GM18873 (cell line): ENCODE measurements around the gene SUN3.

Source experiments
- ATAC-seq: cut with Tn5 transposase; IDR thresholded peaks from one replicate; pipeline ENCODE4 v1.9.1; 2021; ENCODE audit warnings: mild to moderate bottlenecking, moderate library complexity, moderate number of reproducible peaks; ENCODE audit not compliant: unreplicated experiment, low FRiP score

The SUN3 gene

DNA sequence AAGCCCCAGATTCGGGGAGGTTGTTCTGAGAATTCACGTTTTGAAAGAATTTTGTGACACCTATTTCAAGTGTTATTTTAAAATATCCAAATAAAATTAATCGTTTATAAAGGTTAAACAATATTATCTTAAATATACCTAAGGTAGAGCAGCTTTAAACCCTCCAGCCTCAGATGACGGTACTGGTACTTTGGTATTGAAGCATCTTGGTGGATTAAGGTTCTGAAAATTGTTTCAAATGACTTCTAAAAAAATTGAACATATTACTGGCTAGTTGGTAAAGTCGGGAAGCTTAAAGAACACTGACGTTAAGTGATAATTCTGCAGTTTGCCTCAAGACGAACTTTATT, 49.1 kb downstream of the SUN3 start:
- no peak for ATAC-seq

DNA sequence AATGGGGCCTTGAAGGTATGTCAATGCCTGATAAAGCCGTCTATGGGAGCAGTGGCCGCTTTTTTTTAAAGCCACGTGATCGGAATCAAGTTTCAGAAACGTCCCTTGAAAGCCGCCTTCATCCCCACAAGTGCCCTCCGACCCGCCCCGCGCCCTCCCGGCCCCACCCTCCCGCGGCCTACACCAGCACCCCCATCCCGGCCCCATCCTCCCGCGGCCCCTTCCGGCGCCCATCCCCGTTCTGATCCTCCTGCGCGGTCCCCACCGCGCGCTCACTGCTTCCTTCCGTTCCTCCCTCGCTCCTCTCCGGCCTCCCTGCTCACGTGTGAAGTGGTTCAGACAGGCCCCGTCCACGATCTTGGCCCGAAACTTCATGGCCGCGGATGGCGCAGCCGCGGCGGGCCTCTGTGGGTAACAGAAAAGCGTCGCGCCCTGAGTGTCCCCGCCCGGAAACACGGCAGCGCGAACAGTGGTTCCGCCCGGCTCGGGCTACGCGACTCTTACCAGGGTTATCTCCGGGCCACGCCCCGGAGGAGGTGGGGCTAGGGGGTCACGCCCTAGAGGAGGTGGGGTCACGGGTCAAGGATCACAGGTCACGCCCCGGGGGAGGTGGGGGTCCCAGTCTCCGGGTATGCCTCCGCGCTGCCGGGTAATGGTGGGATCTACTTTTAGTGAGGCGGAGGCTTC, 49.6 kb downstream of the SUN3 start, which contains the start of gene HUS1:
Gene HUS1, minus strand, starts transcription at position 471 of the 687 bp plus-strand sequence. Its CDS starts 96 bp downstream, at position 375.
- ATAC-seq: peak; percentile 97

DNA sequence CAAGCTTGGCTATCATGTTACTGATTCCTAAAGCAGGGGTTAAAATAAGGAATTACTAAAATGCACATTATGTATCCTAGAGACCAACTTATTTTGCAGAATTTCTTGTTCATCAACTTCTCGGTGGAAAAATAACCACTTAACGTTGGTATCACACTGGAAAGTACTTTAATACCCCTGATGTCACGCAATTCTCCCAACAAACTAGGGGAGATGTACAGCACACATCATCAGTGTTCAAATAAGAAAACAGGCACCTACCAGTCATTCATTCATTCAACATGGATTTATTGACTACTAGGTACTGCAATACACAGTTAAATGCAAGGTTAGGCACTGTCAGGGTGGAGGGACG, 50.1 kb downstream of the SUN3 start:
- ATAC-seq: no peak

DNA sequence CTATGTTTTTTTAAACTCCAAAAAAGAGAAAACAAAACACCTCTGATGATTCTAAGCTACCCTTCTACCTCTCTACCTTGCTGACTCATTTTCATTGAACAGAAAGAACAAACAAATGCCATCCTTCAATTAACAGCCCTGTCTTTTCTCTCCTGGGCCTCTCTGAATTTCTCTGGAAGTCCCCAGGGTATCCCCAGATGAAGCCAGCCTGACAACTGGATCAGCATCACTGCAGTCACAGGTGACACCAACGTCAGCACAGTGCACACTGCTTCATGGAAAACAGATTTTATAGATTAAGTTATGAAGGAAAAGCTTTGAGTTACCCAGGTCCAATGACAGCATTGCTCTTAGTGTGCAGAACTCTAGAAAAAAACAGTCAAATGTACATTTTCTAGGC, 55.2 kb downstream of the SUN3 start:
- no peak for ATAC-seq

DNA sequence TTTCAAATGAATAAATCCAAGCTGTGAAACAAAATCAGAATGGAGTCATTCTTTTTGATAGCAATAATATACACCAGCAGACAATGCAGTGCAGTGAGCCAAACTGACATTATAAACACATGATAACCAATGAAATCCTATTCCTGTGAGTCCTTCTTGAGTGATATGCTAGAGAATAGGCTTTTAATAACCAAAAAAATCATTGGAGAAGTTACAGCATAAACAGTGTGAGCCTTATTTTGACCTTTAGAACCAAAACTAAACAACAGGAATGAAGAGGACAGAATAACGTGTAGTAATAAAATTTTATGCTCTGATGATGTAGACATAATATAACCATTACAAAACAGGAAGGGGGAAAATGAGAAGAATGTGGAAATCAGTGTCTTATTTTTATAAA, 58.1 kb downstream of the SUN3 start:
- no peak for ATAC-seq

DNA sequence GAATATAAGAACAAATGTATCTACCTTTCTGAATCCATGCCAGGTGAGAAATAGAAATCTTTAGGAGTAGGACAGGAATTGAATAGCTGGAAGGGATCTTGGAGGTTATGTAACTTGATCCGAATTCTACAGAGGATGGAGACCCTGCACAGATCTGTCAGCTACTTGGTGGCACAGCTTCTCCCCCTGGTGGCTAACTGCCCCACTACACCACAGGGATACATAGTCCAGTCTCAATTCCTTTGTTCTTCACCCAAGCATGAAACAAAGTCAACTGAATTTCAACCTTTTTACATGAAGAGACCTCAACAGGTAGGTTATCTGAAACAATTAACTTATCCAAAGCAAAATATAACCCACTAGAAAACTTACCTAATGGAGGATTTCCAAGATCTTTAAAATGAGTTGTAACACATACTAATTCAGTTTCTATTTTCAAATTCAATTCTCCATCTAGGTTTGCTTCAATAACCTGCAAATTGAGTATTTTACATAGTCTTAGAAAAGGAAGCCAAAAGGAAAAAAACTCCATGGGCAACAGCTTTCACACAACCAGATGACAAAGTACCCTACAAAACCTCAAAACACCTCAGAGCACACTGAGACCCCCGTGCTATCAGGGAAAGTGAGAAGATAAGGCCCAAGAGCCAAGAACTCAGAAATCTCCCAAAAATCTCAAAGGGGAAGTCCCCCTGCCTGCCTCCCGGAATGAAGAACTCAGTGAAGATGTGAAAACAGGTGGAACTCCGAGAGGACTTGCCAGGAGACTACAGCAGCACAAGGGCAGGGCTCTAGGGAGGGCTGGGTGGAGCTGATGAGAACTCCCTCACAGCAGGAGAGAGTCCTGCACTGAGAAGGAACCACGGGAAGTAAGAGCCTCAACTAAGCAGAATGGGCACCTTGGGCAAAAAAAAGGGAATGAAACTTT, 59.8 kb downstream of the SUN3 start:
- peak; percentile 57 for ATAC-seq

DNA sequence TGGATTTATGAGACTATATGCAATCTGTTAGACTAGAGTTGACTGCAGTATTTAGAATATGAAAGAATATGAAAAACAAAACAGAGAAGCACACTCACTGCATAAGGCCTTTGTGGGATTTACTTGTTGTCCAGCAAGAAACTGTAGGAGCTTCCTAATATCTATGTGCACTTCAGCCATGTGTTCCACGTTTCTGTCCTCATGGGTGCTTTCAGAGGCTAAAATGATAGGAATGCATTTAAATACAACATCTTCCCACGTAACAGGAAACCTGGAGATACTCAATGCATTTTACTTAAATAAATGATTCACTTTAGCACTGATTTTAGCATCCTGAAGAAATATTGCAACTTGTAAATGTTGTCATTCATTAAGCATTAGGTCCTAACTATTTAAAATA, 61.2 kb downstream of the SUN3 start:
- ATAC-seq: no peak

DNA sequence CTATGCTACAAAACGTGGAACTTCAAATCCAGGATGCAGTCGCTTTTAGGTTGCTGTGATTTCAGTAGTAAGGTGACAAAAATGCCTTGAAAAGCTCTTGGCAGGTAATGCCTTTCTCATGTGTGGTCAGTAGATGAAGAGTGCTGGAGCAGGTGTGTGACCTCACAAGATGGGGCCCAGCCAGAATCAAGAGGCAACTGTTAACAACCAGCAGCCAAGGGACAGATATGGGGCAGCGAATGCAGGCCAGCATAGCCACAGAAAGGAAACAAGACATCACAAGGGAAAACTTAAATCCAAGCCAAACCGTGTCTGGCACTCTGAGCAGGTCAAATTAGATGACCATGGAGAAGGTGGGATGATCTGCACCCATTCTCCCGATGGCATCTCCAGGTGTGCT, 61.8 kb downstream of the SUN3 start:
- no peak for ATAC-seq

DNA sequence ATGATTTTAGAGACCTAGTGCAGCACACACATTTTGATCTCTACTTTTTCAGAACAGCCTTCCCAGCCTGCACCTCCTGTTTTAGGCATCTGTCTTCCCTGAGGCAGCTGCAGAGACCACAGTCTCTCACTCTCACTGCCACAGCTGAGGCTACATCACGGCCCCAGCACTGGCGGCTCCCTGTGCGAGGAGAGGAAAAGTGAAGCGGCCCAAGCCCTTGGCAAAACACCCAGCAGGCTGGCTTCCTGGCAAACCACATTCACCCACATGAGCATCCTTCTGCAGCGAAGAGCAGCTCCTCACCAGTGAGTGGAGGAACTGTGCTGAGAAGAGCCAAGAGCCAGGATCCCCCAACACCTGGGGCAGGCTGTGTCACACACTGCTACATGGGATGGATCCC, 63.5 kb downstream of the SUN3 start:
- ATAC-seq: no peak

DNA sequence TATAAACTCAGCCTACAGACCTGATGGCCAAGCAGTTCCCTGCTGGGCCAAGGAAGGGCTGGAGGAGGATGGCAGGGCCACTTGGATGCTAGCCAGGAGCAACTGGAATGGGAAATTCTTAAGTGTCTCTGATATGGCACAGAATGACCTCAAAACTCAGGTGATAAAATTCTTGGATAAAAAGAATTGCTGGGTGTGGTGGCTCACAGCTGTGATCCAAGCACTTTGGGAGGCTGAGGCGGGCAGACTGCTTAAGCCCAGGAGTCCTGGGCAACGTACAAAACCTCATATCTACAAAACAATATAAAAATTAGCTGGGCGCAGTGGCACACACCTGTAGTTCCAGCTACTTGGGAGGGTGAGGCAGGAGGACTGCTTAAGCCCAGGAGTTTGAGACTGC, 66.6 kb downstream of the SUN3 start:
- no peak for ATAC-seq

DNA sequence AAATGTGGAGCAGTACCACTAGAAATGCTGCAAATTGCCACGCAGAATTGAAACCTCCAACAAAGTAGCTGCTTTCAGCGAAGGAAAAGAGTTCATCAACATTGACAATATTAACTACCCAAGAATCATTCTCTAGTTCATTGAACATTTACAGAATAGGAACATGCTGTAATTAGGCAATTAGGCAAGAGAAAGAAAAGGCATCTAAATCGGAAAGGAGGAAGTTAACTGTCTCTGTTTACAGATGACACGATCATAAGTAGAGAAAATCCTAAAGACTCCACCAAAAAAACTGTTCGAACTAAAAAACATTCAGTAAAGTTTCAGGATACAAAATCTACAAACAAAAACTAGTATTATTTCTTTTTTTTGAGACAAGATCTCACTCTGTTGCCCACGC, 71.8 kb downstream of the SUN3 start:
- no peak for ATAC-seq

DNA sequence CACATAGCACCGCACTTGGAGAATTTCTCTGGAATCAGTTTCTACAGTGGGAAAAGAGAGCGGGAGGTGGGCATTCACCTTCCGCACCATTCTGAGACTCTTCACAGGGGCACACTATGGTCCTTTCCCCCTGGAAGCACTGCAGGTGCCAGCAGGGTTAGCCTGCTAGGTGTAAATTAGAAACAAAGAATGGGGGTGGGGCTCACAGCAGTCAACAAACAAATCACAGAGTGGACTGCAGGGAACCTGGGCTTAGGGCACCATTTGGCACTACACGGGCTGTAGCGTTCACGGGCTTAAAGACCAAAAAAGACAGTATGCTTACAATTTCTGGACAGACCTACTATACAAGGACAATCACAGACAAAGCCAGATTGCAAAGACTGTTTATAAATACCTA, 72.7 kb downstream of the SUN3 start:
- ATAC-seq: no peak

DNA sequence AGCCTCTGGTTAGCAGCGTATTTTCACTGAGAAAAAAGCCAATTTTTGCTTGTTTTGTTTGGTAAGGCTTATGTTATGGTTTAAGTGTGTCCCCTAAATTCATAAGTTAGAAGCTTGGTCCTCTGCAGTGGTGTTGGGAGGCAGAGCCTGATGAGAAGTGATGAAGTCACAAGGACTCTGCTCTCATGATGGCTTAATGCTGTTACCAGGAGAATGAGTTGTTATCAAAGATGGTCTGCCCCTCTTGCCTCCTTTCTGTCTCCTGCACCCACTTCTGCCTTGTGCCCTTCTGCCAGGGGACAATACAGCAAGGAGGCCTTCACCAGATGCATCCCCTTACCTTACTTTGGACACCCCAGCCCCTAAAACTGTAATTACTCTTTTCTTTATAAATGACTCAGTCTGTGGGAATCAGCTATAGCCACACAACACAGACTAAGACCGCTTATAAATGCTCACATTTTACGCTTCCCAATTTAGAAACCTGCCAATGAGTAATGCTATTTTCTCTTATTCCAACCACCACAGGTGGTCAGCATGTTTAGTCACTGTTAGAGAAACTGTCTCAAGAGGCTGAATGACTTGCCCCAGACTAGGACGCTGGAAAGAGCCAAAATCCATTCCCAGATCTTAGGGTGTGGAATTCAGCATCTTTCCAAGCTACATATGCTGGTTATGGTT, 74.5 kb downstream of the SUN3 start:
- no peak for ATAC-seq

DNA sequence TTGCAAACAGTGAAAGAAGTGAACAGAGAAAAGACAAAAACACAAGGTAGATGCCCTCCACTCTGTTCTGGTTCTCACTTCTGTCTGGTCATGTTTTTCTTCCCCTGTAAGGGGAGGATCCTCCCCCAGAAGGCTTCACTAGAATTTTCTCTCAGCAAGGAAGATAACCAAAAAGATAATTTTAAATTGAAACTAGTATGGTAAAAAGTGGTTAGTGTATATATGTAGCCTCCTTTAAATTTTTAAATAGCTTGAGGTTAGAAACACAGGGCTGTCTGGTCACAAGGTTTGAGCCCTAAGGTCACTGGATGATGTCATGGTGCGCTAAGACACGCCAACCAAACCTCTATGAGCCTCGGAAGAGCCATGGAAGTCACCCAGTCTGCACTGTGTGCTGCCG, 75.1 kb downstream of the SUN3 start:
- no peak for ATAC-seq

DNA sequence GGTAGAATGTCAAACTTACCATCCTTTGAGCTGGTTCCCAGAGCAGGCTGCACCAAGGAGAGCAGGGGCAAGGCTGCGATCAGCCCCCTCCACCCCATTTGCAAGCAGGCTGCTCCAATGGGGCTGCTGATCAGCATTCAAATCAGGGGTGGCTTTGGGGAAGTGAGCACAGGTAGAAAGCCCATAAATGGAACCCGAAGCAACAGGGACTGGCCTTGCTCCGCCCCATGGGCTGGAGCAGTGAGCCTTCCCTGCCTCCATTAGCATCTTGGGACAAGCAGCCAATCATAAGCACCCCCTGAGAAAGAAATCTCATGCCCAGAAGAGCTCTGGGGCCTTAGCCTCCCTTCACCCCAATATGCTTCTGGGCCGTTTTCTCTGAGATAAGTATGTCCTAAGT, 76.7 kb downstream of the SUN3 start:
- no peak for ATAC-seq

DNA sequence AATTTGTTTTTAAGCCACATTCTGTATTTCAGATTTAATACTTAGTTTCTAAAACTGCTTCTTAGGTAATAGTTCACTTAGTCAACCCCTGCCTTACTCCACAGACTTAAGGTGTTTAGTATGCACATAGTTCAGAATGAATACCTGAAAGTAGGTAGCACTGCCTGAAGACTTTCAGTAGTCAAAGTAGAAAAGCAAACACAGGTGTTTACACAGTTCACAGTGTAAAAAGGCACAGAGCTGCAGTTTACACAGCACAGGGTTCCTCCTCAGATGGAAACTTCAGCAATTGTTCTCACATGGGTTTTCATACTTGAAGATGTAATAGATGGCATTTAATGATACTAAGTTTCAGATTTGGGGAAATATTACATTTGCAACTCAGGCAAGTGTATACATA, 77.5 kb downstream of the SUN3 start:
- ATAC-seq: no peak

DNA sequence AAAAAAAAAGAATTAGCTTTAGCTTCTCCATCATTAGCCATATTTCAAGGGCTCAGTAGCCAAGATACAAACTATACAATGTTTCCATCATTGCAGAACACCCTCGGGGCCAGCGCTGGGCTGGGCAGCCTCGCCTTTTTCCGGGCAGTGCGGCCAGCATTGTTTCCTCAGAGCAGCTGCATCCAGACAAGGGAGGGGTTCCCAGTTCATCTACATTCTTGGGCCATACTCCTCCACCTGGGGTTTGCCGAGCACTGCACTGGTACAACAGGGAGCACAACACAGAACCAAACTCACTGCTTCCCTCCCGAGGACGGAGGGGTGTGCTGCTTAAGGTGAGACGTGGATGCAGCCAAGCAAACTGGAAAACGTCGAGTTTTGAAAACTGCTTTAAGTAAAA, 78.2 kb downstream of the SUN3 start:
- no peak for ATAC-seq

DNA sequence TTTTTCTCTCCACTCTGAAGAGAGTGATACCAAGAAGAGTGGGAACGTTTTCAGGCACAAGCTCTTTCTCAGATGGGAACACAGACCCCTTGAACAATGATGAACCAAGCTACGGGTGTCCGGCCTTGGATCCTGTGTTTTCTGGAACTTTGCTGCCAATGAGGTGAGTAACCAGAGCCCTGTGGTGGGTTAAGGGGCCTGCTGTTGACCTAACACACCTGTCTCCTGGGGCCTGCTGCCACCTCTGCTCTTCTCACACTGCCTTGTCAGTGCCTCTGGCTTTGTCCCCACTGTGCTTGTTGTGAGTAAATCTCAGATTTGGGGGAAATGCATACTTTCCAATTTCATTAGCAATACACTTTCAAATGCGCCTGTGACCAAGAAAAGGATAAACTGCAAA, 79.2 kb downstream of the SUN3 start:
- no peak for ATAC-seq

DNA sequence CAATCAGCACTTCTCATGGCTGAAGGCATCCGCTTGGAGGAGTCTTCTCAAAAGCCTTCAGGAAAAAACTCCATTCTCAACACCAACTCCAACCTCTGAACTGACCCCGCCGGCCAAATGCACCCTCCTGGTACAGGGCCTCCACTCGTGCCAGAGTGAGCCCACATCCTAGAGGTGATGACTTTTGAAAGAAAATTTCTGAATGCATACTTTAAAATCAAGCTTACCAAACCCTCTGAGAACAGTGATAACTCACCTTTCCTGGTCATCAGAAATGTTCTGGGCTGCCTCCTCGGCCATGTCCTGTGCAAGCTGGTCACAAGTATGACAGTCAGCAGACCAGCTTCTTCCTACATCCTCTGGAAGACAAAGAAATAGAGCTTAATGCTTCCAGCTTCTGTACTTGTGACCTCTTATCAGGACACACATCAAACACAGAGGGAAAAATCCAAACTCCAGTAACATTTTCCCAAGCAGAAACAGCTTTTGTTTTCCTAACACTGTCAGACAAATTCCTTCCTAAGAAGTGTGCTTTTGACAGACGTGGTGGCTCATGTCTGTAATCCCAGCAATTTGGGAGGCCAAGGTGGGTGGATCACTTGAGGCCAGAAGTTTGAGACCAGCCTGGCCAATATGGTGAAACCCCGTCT, 80.6 kb downstream of the SUN3 start, which contains the start of gene PKD1L1:
Gene PKD1L1, minus strand, starts transcription at position 326 of the 650 bp plus-strand sequence. Its CDS starts 26 bp downstream, at position 300.
- no peak for ATAC-seq

DNA sequence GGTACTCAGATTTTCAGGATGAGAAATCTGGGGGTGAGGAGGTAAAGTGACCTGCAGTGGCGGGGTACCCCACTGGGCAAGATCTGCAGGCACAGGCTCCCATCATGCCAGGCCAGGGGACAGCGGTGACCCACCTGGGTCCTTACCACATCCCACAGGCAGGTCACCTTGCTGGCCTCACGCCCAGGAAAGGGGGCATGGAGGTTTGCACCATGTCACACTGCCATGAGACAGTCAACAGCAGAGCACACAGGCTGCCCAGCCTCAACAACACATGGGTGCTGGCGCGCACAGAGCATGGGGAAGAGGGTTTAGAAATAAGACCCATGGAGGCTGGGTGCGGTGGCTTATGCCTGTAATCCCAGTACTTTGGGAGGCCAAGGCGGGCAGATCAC, 81.6 kb downstream of the SUN3 start:
- ATAC-seq: no peak
